SK-N-SH (cell line): Measurements from ENCODE around the gene PNKP. TPM values are rescaled to one million over a fixed set of nuclear protein-coding genes. Genes with fewer than 3 reads are reported as not detected.

Source experiments
- CTCF ChIA-PET: fragments of 300-600, 350-600 bp; formaldehyde crosslinking; extraction: SDS; loops from one replicate; lab custom pipeline; 2021; lab: Yijun Ruan, JAX
- POLR2A ChIA-PET: fragments of 350-600 bp; sonication (Branson Sonifier 250); formaldehyde crosslinking; extraction: SDS; loops from one replicate; lab custom pipeline; 2020; ENCODE audit warnings: antibody characterized with exemption, inconsistent platforms; lab: Yijun Ruan, JAX
- DNase-seq: peaks from one replicate; pipeline ENCODE4 v3.0.0; 2012
- H2AFZ ChIP-seq: fragments of 200-600 bp; sonication (generic); 2 replicates; pipeline ENCODE4 v1.8.1; 2016; ENCODE audit warnings: antibody characterized with exemption, mild to moderate bottlenecking, low read depth
- H3F3A ChIP-seq: fragments of 200-600 bp; sonication (generic); replicated peaks from 2 replicates; pipeline ENCODE3; 2016; ENCODE audit warnings: antibody characterized with exemption, mild to moderate bottlenecking; ENCODE audit not compliant: insufficient read depth
- H3K27ac ChIP-seq, 2 experiments: fragments of 200-500 bp in 1 of 2; fragments of 200-600 bp in 1 of 2; sonication (Bioruptor generic) in 1 of 2; sonication (generic), shearing (Covaris generic) in 1 of 2; 2 replicates each; pipeline versions ENCODE4 v1.5.1 to v1.6.1; 2014 to 2016; ENCODE audit warnings: low read depth in 2 of 2, inconsistent platforms in 1 of 2, low read length in 1 of 2, mild to moderate bottlenecking in 1 of 2, mixed read lengths in 1 of 2
- H3K27me3 ChIP-seq: fragments of 200-600 bp; sonication (generic), shearing (Covaris generic); 2 replicates; pipeline ENCODE4 v1.6.1; 2016; ENCODE audit warnings: mixed run types; ENCODE audit not compliant: insufficient read depth
- H3K36me3 ChIP-seq, 2 experiments: fragments of 200-500 bp in 1 of 2; fragments of 200-600 bp in 1 of 2; sonication (Bioruptor generic) in 1 of 2; sonication (generic) in 1 of 2; replicated peaks in 1 of 2; 2 replicates each; pipeline versions ENCODE3 to v1.5.1; 2014 to 2016; ENCODE audit warnings: low read length in 1 of 2, mild to moderate bottlenecking in 1 of 2; ENCODE audit not compliant: insufficient read depth in 2 of 2, control insufficient read depth in 1 of 2
- H3K4me1 ChIP-seq, 2 experiments: fragments of 200-500 bp in 1 of 2; fragments of 200-600 bp in 1 of 2; sonication (Bioruptor generic) in 1 of 2; sonication (generic), shearing (Covaris generic) in 1 of 2; 2 replicates each; pipeline versions ENCODE4 v1.5.1 to v1.6.1; 2014 to 2016; ENCODE audit warnings: low read depth in 1 of 2, low read length in 1 of 2, mixed run types in 1 of 2; ENCODE audit not compliant: insufficient read depth in 2 of 2, control insufficient read depth in 1 of 2
- H3K4me2 ChIP-seq: fragments of 200-600 bp; sonication (generic), shearing (Covaris generic); 2 replicates; pipeline ENCODE4 v1.6.1; 2017; ENCODE audit warnings: mixed run types
- H3K4me3 ChIP-seq, 2 experiments: fragments of 200-500 bp in 1 of 2; fragments of 200-600 bp in 1 of 2; sonication (Bioruptor generic) in 1 of 2; sonication (generic), shearing (Covaris generic) in 1 of 2; 2 replicates each; pipeline versions ENCODE4 v1.5.1 to v1.8.1; 2014 to 2016; ENCODE audit warnings: low read depth in 2 of 2, inconsistent platforms in 1 of 2, low read length in 1 of 2, mild to moderate bottlenecking in 1 of 2, mixed read lengths in 1 of 2, moderate library complexity in 1 of 2
- H3K79me2 ChIP-seq: fragments of 200-600 bp; sonication (generic); 2 replicates; pipeline ENCODE4 v1.8.1; 2017; ENCODE audit warnings: mild to moderate bottlenecking; ENCODE audit not compliant: insufficient read depth
- H3K9ac ChIP-seq: fragments of 200-600 bp; sonication (generic); 2 replicates; pipeline ENCODE4 v1.6.1; 2017; ENCODE audit warnings: mixed run types
- H3K9me2 ChIP-seq: fragments of 200-600 bp; sonication (generic); 2 replicates; pipeline ENCODE4 v1.6.1; 2017; ENCODE audit warnings: mixed run types
- H3K9me3 ChIP-seq: fragments of 200-600 bp; sonication (generic); 2 replicates; pipeline ENCODE4 v1.6.1; 2017; ENCODE audit warnings: mixed run types, mild to moderate bottlenecking, moderate library complexity
- H4K20me1 ChIP-seq: fragments of 200-600 bp; sonication (generic); 2 replicates; pipeline ENCODE4 v1.6.1; 2017; ENCODE audit warnings: mild to moderate bottlenecking, mixed run types; ENCODE audit not compliant: insufficient read depth
- EP300 ChIP-seq, 2 experiments: IDR thresholded peaks; 2 replicates each; pipeline versions ENCODE4 v1.4.0 to v1.6.1; 2012; ENCODE audit warnings: borderline replicate concordance in 1 of 2, low read depth in 1 of 2, low read length in 1 of 2
- FOSL2 ChIP-seq: IDR thresholded peaks from 2 replicates; pipeline ENCODE4 v1.4.0; 2012; ENCODE audit warnings: low read depth, mild to moderate bottlenecking, moderate library complexity, borderline replicate concordance
- FOXJ3 ChIP-seq: sonication (generic); formaldehyde crosslinking; IDR thresholded peaks from 2 replicates; pipeline ENCODE4 v1.5.1; 2020; ENCODE audit warnings: mild to moderate bottlenecking, missing genetic modification reagents
- FOXM1 ChIP-seq: IDR thresholded peaks from 2 replicates; pipeline ENCODE4 v1.4.0; 2012; ENCODE audit warnings: low read depth, mild to moderate bottlenecking
- JUND ChIP-seq: IDR thresholded peaks from 2 replicates; pipeline ENCODE4 v1.4.0; 2012
- MEF2A ChIP-seq: IDR thresholded peaks from 2 replicates; pipeline ENCODE4 v1.4.0; 2012; ENCODE audit warnings: low read depth, borderline replicate concordance
- NFIC ChIP-seq: IDR thresholded peaks from 2 replicates; pipeline ENCODE4 v1.4.0; 2012; ENCODE audit warnings: borderline replicate concordance
- RCOR1 ChIP-seq: fragments of 150-350 bp; IDR thresholded peaks from 2 replicates; pipeline ENCODE4 v1.6.1; 2017; ENCODE audit warnings: antibody characterized with exemption, low read length
- REST ChIP-seq: IDR thresholded peaks from 2 replicates; pipeline ENCODE4 v1.6.1; 2012; ENCODE audit warnings: mild to moderate bottlenecking, low read depth, low read length, moderate library complexity
- TEAD4 ChIP-seq: IDR thresholded peaks from 2 replicates; pipeline ENCODE4 v1.4.0; 2012; ENCODE audit warnings: mild to moderate bottlenecking, borderline replicate concordance; ENCODE audit not compliant: insufficient read depth
- WGBS: methylation state at CpG from one replicate; pipeline ENCODE4 v1.1.6; 2017; ENCODE audit warnings: low lambda C conversion rate; 5-methylcytosine and 5-hydroxymethylcytosine counted together
- polyA plus RNA-seq, 3 experiments: library from polyadenylated mRNA; depleted of rRNA; stranded (reverse); fragments of >200 nt; gene quantifications; 2 replicates each; pipeline ENCODE4 v1.2.3, GENCODE V29; 2012
- TF ChIP-seq, protein P1 (sequence below): IDR thresholded peaks from 2 replicates; pipeline ENCODE4 v1.4.0; 2012; ENCODE audit warnings: low read depth, borderline replicate concordance
- TF ChIP-seq, protein P2 (sequence below): fragments of 150-350 bp; IDR thresholded peaks from 2 replicates; pipeline ENCODE4 v1.6.1; 2017; ENCODE audit warnings: antibody characterized with exemption, low read length, low read depth, borderline replicate concordance
- TF ChIP-seq, protein P3 (sequence below): fragments of 150-350 bp; IDR thresholded peaks from 2 replicates; pipeline ENCODE4 v1.6.1; 2016; ENCODE audit warnings: mild to moderate bottlenecking, low read depth, low read length

Gene PNKP
- polyA plus RNA-seq, 1 of the 3 experiments (the other 2 are of a cell fraction): 52.0 TPM

DNA sequence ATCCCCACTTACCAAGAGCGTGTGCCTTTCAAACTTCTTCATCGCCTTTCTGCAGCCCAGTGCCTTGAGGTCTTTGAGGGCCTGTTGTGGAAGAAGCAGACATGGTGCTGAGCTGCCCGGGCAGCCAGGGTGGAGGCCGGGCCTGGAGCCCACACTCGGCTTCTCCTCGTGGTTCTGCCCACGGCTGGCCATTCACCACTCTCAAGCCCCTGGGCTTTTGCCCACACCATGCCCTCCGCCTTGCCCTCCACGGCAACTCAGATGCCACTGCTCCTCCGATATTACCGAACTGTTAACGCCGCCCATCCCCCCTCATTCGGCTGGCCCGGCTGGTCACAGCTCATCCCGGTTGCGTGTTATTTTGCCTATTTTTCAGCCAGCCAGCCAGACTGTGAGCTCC, 24.0 kb upstream of the PNKP start:
- peaks cover 3% of the 10 kb centered on the region for H3F3A ChIP-seq

More for the DNA sequence above, 24.0 kb upstream of the PNKP start:
- no peak for DNase-seq
- no peak for TF ChIP-seq FOXM1
- TF ChIP-seq, protein P1, sequence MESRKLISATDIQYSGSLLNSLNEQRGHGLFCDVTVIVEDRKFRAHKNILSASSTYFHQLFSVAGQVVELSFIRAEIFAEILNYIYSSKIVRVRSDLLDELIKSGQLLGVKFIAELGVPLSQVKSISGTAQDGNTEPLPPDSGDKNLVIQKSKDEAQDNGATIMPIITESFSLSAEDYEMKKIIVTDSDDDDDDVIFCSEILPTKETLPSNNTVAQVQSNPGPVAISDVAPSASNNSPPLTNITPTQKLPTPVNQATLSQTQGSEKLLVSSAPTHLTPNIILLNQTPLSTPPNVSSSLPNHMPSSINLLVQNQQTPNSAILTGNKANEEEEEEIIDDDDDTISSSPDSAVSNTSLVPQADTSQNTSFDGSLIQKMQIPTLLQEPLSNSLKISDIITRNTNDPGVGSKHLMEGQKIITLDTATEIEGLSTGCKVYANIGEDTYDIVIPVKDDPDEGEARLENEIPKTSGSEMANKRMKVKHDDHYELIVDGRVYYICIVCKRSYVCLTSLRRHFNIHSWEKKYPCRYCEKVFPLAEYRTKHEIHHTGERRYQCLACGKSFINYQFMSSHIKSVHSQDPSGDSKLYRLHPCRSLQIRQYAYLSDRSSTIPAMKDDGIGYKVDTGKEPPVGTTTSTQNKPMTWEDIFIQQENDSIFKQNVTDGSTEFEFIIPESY: no peak
- no peak for TF ChIP-seq REST
- TF ChIP-seq JUND: no peak
- TF ChIP-seq TEAD4: no peak
- TF ChIP-seq, protein P2, sequence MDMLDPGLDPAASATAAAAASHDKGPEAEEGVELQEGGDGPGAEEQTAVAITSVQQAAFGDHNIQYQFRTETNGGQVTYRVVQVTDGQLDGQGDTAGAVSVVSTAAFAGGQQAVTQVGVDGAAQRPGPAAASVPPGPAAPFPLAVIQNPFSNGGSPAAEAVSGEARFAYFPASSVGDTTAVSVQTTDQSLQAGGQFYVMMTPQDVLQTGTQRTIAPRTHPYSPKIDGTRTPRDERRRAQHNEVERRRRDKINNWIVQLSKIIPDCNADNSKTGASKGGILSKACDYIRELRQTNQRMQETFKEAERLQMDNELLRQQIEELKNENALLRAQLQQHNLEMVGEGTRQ: no peak
- no peak for TF ChIP-seq RCOR1
- TF ChIP-seq FOSL2: no peak
- TF ChIP-seq EP300 (IDR thresholded peaks at IDR 0.05; ENCODE audit: borderline replicate concordance in 1 of 2, low read depth in 1 of 2, low read length in 1 of 2): no peak
- TF ChIP-seq, protein P3, sequence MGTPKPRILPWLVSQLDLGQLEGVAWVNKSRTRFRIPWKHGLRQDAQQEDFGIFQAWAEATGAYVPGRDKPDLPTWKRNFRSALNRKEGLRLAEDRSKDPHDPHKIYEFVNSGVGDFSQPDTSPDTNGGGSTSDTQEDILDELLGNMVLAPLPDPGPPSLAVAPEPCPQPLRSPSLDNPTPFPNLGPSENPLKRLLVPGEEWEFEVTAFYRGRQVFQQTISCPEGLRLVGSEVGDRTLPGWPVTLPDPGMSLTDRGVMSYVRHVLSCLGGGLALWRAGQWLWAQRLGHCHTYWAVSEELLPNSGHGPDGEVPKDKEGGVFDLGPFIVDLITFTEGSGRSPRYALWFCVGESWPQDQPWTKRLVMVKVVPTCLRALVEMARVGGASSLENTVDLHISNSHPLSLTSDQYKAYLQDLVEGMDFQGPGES: no peak
- no peak for TF ChIP-seq NFIC
- TF ChIP-seq FOXJ3 (CRISPR knock-in tag): no peak
- no peak for TF ChIP-seq MEF2A
- Histone ChIP-seq H3K27me3 (no peaks in the 10 kb centered on the region), H4K20me1 (no peaks in the 10 kb centered on the region), H3K36me3 (no peaks in the 10 kb centered on the region), H2AFZ (no peak overlapping the region), H3K9me2 (no peaks in the 10 kb centered on the region), H3K4me3 (no peak overlapping the region), H3K27ac (peak overlapping the region in 1 of 2 experiments; percentile 44; a peak in 1 of 4 replicates), H3K4me2 (no peak overlapping the region), H3K4me1 (peaks cover 0 to 13% of the 10 kb centered on the region in 2 experiments; a peak in 1 of 4 replicates), H3K9ac (no peak overlapping the region), H3K79me2 (no peaks in the 10 kb centered on the region), H3K9me3 (no peaks in the 10 kb centered on the region)
- CTCF ChIA-PET: interaction anchor here (0.8 kb wide), 1 partner anchor 82 kb away, joined by 3 read pairs; no protein-coding TSS in a partner anchor
- 93% methylated on average over 17 of the region's 17 CpGs for WGBS
- POLR2A ChIA-PET: interaction anchor here (1.4 to 1.8 kb wide), 2 partner anchors 14 to 37 kb away, joined by 3 to 9 read pairs; partner anchors contain the start of genes AKT1S1, ATF5, NUP62 and TBC1D17
